ENCODE measurements around the gene GRIP2.

GRCh38 chr3:14494973-14495300 is 45.2 kb downstream of the GRIP2 start:
- TF ChIP-seq SMC3 (conservative IDR thresholded peaks at IDR 0.05; ENCODE audit: poor library complexity) (no peak), CTCF (IDR thresholded peaks at IDR 0.05; ENCODE audit: poor library complexity, severe bottlenecking) (no peak)
- TF ChIP-seq, protein P1, sequence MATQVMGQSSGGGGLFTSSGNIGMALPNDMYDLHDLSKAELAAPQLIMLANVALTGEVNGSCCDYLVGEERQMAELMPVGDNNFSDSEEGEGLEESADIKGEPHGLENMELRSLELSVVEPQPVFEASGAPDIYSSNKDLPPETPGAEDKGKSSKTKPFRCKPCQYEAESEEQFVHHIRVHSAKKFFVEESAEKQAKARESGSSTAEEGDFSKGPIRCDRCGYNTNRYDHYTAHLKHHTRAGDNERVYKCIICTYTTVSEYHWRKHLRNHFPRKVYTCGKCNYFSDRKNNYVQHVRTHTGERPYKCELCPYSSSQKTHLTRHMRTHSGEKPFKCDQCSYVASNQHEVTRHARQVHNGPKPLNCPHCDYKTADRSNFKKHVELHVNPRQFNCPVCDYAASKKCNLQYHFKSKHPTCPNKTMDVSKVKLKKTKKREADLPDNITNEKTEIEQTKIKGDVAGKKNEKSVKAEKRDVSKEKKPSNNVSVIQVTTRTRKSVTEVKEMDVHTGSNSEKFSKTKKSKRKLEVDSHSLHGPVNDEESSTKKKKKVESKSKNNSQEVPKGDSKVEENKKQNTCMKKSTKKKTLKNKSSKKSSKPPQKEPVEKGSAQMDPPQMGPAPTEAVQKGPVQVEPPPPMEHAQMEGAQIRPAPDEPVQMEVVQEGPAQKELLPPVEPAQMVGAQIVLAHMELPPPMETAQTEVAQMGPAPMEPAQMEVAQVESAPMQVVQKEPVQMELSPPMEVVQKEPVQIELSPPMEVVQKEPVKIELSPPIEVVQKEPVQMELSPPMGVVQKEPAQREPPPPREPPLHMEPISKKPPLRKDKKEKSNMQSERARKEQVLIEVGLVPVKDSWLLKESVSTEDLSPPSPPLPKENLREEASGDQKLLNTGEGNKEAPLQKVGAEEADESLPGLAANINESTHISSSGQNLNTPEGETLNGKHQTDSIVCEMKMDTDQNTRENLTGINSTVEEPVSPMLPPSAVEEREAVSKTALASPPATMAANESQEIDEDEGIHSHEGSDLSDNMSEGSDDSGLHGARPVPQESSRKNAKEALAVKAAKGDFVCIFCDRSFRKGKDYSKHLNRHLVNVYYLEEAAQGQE (IDR thresholded peaks at IDR 0.05; ENCODE audit: borderline replicate concordance) = no peak
